ENCODE data around the gene SNTG2. TPM values are rescaled to one million over a fixed set of nuclear protein-coding genes. Genes with fewer than 3 reads are reported as not detected.

SNTG2 gene
- total RNA-seq, 1 experiment from 2014 or later = 20.5 TPM

DNA sequence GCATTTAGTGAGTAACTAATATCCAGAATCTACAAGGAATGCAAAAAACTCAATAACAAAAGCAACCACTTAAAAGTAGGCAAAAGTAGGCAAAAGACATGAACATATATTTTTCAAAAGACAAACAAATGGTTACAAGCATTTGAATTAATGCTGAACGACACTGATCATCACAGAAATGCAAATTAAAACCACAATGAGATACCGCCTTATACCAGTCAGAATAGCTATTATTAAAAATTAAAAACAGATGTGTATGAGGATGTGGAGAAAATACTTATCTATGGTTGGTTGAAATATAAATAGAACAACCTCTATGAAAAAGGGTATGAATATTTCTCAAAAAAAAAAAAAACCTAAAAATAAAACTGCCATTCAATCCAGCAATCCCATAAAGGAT is 51.7 kb downstream of the SNTG2 start:
- DNase-seq (ENCODE audit: low spot score) = no peak
- Mint-ChIP-seq H3K9me3 (peaks cover 9% of the 10 kb centered on the region; the same call in 1 of the 2 replicates), H3K27me3 (ENCODE audit: low read depth) (peaks cover 30% of the 10 kb centered on the region), H3K27ac (no peak overlapping the region), H3K4me1 (no peaks in the 10 kb centered on the region), H3K4me3 (no peak overlapping the region), H3K36me3 (peaks cover 10% of the 10 kb centered on the region)
- no peak for ATAC-seq
- ChIA-PET CTCF (no interaction called here), POLR2A (interaction anchor here (0.7 kb wide), 1 partner anchor 39 kb away, joined by 4 read pairs; no protein-coding TSS in a partner anchor)
- TF ChIP-seq, protein P1, sequence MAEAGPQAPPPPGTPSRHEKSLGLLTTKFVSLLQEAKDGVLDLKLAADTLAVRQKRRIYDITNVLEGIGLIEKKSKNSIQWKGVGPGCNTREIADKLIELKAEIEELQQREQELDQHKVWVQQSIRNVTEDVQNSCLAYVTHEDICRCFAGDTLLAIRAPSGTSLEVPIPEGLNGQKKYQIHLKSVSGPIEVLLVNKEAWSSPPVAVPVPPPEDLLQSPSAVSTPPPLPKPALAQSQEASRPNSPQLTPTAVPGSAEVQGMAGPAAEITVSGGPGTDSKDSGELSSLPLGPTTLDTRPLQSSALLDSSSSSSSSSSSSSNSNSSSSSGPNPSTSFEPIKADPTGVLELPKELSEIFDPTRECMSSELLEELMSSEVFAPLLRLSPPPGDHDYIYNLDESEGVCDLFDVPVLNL (CRISPR knock-in tag; IDR thresholded peaks at IDR 0.05; ENCODE audit: borderline replicate concordance, low read depth) = no peak
- TF ChIP-seq ELF4 (CRISPR knock-in tag; IDR thresholded peaks at IDR 0.05; ENCODE audit: low read depth) (no peak), HMGA2 (CRISPR knock-in tag; IDR thresholded peaks at IDR 0.05) (no peak), NFYB (CRISPR knock-in tag; conservative IDR thresholded peaks at IDR 0.05; ENCODE audit: low read depth) (no peak), ZNF317 (CRISPR knock-in tag; IDR thresholded peaks at IDR 0.05; ENCODE audit: borderline replicate concordance, low read depth) (no peak), ZNF671 (CRISPR knock-in tag; IDR thresholded peaks at IDR 0.05) (no peak), ZNF138 (CRISPR knock-in tag; conservative IDR thresholded peaks at IDR 0.05) (no peak), ZNF121 (CRISPR knock-in tag; IDR thresholded peaks at IDR 0.05) (no peak), FOXJ3 (CRISPR knock-in tag; IDR thresholded peaks at IDR 0.05; ENCODE audit: borderline replicate concordance) (no peak)
- TF ChIP-seq, protein P2, sequence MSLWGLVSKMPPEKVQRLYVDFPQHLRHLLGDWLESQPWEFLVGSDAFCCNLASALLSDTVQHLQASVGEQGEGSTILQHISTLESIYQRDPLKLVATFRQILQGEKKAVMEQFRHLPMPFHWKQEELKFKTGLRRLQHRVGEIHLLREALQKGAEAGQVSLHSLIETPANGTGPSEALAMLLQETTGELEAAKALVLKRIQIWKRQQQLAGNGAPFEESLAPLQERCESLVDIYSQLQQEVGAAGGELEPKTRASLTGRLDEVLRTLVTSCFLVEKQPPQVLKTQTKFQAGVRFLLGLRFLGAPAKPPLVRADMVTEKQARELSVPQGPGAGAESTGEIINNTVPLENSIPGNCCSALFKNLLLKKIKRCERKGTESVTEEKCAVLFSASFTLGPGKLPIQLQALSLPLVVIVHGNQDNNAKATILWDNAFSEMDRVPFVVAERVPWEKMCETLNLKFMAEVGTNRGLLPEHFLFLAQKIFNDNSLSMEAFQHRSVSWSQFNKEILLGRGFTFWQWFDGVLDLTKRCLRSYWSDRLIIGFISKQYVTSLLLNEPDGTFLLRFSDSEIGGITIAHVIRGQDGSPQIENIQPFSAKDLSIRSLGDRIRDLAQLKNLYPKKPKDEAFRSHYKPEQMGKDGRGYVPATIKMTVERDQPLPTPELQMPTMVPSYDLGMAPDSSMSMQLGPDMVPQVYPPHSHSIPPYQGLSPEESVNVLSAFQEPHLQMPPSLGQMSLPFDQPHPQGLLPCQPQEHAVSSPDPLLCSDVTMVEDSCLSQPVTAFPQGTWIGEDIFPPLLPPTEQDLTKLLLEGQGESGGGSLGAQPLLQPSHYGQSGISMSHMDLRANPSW (CRISPR knock-in tag; conservative IDR thresholded peaks at IDR 0.05; ENCODE audit: low read depth) = no peak
- TF ChIP-seq, protein P3, sequence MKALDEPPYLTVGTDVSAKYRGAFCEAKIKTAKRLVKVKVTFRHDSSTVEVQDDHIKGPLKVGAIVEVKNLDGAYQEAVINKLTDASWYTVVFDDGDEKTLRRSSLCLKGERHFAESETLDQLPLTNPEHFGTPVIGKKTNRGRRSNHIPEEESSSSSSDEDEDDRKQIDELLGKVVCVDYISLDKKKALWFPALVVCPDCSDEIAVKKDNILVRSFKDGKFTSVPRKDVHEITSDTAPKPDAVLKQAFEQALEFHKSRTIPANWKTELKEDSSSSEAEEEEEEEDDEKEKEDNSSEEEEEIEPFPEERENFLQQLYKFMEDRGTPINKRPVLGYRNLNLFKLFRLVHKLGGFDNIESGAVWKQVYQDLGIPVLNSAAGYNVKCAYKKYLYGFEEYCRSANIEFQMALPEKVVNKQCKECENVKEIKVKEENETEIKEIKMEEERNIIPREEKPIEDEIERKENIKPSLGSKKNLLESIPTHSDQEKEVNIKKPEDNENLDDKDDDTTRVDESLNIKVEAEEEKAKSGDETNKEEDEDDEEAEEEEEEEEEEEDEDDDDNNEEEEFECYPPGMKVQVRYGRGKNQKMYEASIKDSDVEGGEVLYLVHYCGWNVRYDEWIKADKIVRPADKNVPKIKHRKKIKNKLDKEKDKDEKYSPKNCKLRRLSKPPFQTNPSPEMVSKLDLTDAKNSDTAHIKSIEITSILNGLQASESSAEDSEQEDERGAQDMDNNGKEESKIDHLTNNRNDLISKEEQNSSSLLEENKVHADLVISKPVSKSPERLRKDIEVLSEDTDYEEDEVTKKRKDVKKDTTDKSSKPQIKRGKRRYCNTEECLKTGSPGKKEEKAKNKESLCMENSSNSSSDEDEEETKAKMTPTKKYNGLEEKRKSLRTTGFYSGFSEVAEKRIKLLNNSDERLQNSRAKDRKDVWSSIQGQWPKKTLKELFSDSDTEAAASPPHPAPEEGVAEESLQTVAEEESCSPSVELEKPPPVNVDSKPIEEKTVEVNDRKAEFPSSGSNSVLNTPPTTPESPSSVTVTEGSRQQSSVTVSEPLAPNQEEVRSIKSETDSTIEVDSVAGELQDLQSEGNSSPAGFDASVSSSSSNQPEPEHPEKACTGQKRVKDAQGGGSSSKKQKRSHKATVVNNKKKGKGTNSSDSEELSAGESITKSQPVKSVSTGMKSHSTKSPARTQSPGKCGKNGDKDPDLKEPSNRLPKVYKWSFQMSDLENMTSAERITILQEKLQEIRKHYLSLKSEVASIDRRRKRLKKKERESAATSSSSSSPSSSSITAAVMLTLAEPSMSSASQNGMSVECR (CRISPR knock-in tag; IDR thresholded peaks at IDR 0.05; ENCODE audit: borderline replicate concordance) = no peak
- TF ChIP-seq, protein P4, sequence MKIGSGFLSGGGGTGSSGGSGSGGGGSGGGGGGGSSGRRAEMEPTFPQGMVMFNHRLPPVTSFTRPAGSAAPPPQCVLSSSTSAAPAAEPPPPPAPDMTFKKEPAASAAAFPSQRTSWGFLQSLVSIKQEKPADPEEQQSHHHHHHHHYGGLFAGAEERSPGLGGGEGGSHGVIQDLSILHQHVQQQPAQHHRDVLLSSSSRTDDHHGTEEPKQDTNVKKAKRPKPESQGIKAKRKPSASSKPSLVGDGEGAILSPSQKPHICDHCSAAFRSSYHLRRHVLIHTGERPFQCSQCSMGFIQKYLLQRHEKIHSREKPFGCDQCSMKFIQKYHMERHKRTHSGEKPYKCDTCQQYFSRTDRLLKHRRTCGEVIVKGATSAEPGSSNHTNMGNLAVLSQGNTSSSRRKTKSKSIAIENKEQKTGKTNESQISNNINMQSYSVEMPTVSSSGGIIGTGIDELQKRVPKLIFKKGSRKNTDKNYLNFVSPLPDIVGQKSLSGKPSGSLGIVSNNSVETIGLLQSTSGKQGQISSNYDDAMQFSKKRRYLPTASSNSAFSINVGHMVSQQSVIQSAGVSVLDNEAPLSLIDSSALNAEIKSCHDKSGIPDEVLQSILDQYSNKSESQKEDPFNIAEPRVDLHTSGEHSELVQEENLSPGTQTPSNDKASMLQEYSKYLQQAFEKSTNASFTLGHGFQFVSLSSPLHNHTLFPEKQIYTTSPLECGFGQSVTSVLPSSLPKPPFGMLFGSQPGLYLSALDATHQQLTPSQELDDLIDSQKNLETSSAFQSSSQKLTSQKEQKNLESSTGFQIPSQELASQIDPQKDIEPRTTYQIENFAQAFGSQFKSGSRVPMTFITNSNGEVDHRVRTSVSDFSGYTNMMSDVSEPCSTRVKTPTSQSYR (CRISPR knock-in tag; IDR thresholded peaks at IDR 0.05) = no peak
- TF ChIP-seq, protein P5, sequence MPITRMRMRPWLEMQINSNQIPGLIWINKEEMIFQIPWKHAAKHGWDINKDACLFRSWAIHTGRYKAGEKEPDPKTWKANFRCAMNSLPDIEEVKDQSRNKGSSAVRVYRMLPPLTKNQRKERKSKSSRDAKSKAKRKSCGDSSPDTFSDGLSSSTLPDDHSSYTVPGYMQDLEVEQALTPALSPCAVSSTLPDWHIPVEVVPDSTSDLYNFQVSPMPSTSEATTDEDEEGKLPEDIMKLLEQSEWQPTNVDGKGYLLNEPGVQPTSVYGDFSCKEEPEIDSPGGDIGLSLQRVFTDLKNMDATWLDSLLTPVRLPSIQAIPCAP (CRISPR knock-in tag; IDR thresholded peaks at IDR 0.05) = no peak
- TF ChIP-seq, protein P6, sequence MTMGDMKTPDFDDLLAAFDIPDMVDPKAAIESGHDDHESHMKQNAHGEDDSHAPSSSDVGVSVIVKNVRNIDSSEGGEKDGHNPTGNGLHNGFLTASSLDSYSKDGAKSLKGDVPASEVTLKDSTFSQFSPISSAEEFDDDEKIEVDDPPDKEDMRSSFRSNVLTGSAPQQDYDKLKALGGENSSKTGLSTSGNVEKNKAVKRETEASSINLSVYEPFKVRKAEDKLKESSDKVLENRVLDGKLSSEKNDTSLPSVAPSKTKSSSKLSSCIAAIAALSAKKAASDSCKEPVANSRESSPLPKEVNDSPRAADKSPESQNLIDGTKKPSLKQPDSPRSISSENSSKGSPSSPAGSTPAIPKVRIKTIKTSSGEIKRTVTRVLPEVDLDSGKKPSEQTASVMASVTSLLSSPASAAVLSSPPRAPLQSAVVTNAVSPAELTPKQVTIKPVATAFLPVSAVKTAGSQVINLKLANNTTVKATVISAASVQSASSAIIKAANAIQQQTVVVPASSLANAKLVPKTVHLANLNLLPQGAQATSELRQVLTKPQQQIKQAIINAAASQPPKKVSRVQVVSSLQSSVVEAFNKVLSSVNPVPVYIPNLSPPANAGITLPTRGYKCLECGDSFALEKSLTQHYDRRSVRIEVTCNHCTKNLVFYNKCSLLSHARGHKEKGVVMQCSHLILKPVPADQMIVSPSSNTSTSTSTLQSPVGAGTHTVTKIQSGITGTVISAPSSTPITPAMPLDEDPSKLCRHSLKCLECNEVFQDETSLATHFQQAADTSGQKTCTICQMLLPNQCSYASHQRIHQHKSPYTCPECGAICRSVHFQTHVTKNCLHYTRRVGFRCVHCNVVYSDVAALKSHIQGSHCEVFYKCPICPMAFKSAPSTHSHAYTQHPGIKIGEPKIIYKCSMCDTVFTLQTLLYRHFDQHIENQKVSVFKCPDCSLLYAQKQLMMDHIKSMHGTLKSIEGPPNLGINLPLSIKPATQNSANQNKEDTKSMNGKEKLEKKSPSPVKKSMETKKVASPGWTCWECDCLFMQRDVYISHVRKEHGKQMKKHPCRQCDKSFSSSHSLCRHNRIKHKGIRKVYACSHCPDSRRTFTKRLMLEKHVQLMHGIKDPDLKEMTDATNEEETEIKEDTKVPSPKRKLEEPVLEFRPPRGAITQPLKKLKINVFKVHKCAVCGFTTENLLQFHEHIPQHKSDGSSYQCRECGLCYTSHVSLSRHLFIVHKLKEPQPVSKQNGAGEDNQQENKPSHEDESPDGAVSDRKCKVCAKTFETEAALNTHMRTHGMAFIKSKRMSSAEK (CRISPR knock-in tag; IDR thresholded peaks at IDR 0.05; ENCODE audit: borderline replicate concordance) = no peak
- TF ChIP-seq, protein P7, sequence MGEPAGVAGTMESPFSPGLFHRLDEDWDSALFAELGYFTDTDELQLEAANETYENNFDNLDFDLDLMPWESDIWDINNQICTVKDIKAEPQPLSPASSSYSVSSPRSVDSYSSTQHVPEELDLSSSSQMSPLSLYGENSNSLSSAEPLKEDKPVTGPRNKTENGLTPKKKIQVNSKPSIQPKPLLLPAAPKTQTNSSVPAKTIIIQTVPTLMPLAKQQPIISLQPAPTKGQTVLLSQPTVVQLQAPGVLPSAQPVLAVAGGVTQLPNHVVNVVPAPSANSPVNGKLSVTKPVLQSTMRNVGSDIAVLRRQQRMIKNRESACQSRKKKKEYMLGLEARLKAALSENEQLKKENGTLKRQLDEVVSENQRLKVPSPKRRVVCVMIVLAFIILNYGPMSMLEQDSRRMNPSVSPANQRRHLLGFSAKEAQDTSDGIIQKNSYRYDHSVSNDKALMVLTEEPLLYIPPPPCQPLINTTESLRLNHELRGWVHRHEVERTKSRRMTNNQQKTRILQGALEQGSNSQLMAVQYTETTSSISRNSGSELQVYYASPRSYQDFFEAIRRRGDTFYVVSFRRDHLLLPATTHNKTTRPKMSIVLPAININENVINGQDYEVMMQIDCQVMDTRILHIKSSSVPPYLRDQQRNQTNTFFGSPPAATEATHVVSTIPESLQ (CRISPR knock-in tag; IDR thresholded peaks at IDR 0.05) = no peak
- TF ChIP-seq, protein P8, sequence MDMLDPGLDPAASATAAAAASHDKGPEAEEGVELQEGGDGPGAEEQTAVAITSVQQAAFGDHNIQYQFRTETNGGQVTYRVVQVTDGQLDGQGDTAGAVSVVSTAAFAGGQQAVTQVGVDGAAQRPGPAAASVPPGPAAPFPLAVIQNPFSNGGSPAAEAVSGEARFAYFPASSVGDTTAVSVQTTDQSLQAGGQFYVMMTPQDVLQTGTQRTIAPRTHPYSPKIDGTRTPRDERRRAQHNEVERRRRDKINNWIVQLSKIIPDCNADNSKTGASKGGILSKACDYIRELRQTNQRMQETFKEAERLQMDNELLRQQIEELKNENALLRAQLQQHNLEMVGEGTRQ (CRISPR knock-in tag; IDR thresholded peaks at IDR 0.05) = no peak
